Measurements from ENCODE around the gene COX17.

GRCh38 chr3:119677641-119677934 lies 382 bp upstream of the COX17 start:
- TF ChIP-seq POLR2A (IDR thresholded peaks at IDR 0.05) (no peak), CTCF (IDR thresholded peaks at IDR 0.05) (no peak), POLR2AphosphoS5 (IDR thresholded peaks at IDR 0.05) (no peak), EP300 (IDR thresholded peaks at IDR 0.05) (no peak)

Data from sigmoid colon (tissue), 4 donors.